Endothelial cell of umbilical vein (primary cell): Measurements from ENCODE around the gene LAD1.

ENCODE experiments used
- EZH2 ChIP-seq: IDR thresholded peaks from 2 replicates; pipeline ENCODE4 v1.6.1; 2012; ENCODE audit warnings: borderline replicate concordance, low read depth, mild to moderate bottlenecking, moderate library complexity, low read length, inconsistent platforms; ENCODE audit not compliant: severe bottlenecking
- FOS ChIP-seq: IDR thresholded peaks from 2 replicates; pipeline ENCODE4 v1.6.1; 2011; ENCODE audit warnings: mild to moderate bottlenecking, low read length, moderate library complexity, borderline replicate concordance; ENCODE audit not compliant: insufficient read depth
- JUN ChIP-seq: IDR thresholded peaks from 2 replicates; pipeline ENCODE4 v1.6.1; 2011; ENCODE audit warnings: borderline replicate concordance, low read depth; ENCODE audit not compliant: insufficient read length, insufficient read depth
- POLR2A ChIP-seq: IDR thresholded peaks from 2 replicates; pipeline ENCODE4 v1.6.1; 2012; ENCODE audit warnings: low read depth, mild to moderate bottlenecking, control low read depth, low read length
- POLR2AphosphoS5 ChIP-seq: IDR thresholded peaks from 2 replicates; pipeline ENCODE4 v1.6.1; 2012; ENCODE audit warnings: low read depth, mild to moderate bottlenecking, control low read depth, low read length, moderate library complexity; ENCODE audit not compliant: insufficient read depth
- TF ChIP-seq, protein P1 (sequence below), 2 donors: IDR thresholded peaks; 1 replicate in 1 of 2; 2 replicates in 1 of 2; pipeline ENCODE4 v1.5.1; 2011; ENCODE audit warnings: low read length in 2 of 2, mild to moderate bottlenecking in 2 of 2, moderate library complexity in 2 of 2, control low read depth in 1 of 2, inconsistent platforms in 1 of 2, low read depth in 1 of 2; ENCODE audit not compliant: insufficient read depth in 1 of 2; ENCODE audit errors: extremely low read depth in 1 of 2
- TF ChIP-seq, protein P2 (sequence below): IDR thresholded peaks from 2 replicates; pipeline ENCODE4 v1.6.1; 2011; ENCODE audit not compliant: insufficient read depth, insufficient read length

DNA sequence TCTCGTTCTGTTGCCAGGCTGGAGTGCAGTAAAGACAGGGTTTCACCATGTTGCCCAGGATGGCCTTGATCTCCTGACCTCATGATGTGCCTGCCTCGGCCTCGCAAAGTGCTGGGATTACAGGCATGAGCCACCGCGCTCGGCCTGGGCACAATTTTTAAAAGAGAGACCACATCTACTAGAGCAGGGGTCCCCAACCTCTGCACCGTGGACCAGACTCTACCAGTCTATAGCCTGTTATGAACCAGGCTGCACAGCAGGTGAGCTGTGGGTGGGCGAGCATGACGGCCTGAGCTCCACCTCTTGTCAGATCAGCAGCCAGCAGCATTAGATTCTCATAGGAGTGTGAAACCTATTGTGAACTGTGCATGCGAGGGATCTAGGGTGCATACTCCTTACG, 42.4 kb downstream of the LAD1 start:
- TF ChIP-seq, protein P1, sequence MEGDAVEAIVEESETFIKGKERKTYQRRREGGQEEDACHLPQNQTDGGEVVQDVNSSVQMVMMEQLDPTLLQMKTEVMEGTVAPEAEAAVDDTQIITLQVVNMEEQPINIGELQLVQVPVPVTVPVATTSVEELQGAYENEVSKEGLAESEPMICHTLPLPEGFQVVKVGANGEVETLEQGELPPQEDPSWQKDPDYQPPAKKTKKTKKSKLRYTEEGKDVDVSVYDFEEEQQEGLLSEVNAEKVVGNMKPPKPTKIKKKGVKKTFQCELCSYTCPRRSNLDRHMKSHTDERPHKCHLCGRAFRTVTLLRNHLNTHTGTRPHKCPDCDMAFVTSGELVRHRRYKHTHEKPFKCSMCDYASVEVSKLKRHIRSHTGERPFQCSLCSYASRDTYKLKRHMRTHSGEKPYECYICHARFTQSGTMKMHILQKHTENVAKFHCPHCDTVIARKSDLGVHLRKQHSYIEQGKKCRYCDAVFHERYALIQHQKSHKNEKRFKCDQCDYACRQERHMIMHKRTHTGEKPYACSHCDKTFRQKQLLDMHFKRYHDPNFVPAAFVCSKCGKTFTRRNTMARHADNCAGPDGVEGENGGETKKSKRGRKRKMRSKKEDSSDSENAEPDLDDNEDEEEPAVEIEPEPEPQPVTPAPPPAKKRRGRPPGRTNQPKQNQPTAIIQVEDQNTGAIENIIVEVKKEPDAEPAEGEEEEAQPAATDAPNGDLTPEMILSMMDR (IDR thresholded peaks at IDR 0.05; ENCODE audit: extremely low read depth in 1 of 2, insufficient read depth in 1 of 2, low read depth in 1 of 2, low read length in 2 of 2), result no peak
- TF ChIP-seq POLR2A, result no peak
- no peak for TF ChIP-seq POLR2AphosphoS5
- TF ChIP-seq EZH2, result no peak
- TF ChIP-seq, protein P2, sequence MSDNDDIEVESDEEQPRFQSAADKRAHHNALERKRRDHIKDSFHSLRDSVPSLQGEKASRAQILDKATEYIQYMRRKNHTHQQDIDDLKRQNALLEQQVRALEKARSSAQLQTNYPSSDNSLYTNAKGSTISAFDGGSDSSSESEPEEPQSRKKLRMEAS, result no peak
- no peak for TF ChIP-seq JUN
- no peak for TF ChIP-seq FOS
